Right ventricle myocardium inferior (tissue), 1 donor: ENCODE results near the gene SPDL1. TPM values are rescaled to one million over a fixed set of nuclear protein-coding genes. Genes with fewer than 3 reads are reported as not detected.

ENCODE experiments used
- ATAC-seq: fragments of 200-7000 bp; cut with Tn5 transposase; one replicate; pipeline ENCODE4 v1.9.1; 2020; ENCODE audit warnings: mild to moderate bottlenecking, moderate library complexity
- DNase-seq: peaks from one replicate; pipeline ENCODE4 v3.0.0; 2021; ENCODE audit errors: missing footprints
- intact Hi-C: fragments of 100-400 bp; cut with DNase I; formaldehyde crosslinking; loops from one replicate; pipeline ENCODE4 v1.11.0; 2022
- long read RNA-seq: library from polyadenylated mRNA; unstranded; transcript quantifications from one replicate; pipeline ENCODE4 v2.0.0, GENCODE V29; 2021
- total RNA-seq: library from RNA; stranded (reverse); fragmentation: NEBNext Ultra II Directional; extraction: Animal tissue kit (Norgen Biotek cat#: 25700); gene quantifications from one replicate; pipeline ENCODE4 v1.2.1, GENCODE V29; 2021
- donor health status: DM: no; HTN: yes; CAD: no; lungs with severe emphysema.

Gene SPDL1, protein sequence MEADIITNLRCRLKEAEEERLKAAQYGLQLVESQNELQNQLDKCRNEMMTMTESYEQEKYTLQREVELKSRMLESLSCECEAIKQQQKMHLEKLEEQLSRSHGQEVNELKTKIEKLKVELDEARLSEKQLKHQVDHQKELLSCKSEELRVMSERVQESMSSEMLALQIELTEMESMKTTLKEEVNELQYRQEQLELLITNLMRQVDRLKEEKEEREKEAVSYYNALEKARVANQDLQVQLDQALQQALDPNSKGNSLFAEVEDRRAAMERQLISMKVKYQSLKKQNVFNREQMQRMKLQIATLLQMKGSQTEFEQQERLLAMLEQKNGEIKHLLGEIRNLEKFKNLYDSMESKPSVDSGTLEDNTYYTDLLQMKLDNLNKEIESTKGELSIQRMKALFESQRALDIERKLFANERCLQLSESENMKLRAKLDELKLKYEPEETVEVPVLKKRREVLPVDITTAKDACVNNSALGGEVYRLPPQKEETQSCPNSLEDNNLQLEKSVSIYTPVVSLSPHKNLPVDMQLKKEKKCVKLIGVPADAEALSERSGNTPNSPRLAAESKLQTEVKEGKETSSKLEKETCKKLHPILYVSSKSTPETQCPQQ
- total RNA-seq = 4.6 TPM
- long read RNA-seq, partial matches to known transcripts = 0 of 2 reads
- long read RNA-seq, other reads (novel, unspliced or antisense) = 0 of 2 reads

DNA sequence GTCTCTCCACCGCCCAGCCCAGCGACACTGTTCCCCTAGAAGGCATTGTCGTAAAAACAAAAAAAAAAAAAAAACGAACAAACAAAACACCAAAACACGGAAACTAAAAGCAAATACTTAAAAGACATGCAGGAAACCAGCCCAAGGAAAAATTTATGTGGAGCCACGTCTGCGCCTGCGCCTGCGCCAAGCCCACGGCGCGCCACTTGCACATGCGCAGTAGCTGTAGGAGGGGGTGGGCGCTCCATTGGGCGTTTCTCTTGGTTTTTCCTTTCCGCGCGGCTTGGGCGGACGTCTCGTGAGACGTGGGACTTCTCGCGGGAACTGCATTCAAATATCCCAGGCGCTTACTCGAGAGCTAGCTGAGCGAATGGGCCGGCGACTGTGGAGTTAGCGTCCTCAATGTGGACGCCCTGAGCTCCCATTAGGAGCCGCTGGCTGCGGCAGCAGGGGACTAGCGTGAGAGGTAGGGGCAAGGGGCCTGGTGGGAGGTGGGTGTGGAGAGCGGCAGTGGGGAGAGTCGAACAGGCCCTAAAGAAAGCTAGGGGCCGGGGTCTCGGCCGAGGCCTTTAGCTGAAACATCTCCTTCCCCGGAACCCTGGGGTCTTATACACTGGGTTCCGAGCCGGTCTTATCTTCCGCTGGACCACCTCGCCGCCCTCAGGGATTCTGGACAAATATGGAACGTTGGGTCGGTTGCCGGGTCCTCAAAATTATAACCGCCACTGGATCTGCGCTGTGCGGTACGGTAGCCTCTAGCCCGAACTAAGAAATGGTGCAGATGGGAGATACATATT, at the start of gene SPDL1:
Gene SPDL1 (plus strand): TSS at position 350 of the 797 bp plus-strand sequence. CDS start 4,644 bp downstream, outside the sequence.
- DNase-seq = peak; percentile 96
- peak; percentile 97 for ATAC-seq
- intact Hi-C loops = loop anchor here (5.0 to 10.0 kb wide), 2 partner anchors 599 to 906 kb away; no protein-coding TSS in a partner anchor

DNA sequence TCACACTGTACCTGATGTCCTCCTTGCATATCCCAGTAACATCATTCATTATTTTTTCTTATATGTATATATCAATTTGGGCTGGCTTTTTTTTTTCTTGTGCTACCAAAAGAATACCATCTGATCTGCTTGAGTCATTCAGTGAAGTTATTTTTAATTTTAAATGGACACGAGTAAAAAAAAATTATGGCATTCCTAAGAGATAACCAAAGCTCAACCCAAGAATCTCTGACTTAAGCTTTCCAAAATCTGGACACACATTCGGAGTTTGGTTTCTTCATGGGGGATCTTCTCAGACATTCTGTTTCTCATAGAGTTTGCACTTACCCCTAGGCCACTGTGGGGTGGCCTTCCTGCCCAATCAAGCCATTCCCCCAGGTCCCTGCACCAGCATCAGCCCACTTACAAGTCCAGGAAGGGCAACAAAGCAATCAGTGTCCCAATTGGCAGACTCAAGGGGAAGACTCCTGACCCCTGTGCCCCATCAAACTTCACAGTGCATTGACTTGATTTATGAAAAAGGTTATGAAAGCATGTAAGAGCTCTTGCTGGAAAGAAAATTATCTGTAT, 49.2 kb upstream of the SPDL1 start:
- intact Hi-C loops = no loop called here
- no peak for ATAC-seq
- DNase-seq = no peak

- DNase-seq = no peak
- intact Hi-C loops = no loop called here
- no peak for ATAC-seq
Measured at GRCh38 chr5:169534939-169535338, 48.6 kb upstream of the SPDL1 start.

DNA sequence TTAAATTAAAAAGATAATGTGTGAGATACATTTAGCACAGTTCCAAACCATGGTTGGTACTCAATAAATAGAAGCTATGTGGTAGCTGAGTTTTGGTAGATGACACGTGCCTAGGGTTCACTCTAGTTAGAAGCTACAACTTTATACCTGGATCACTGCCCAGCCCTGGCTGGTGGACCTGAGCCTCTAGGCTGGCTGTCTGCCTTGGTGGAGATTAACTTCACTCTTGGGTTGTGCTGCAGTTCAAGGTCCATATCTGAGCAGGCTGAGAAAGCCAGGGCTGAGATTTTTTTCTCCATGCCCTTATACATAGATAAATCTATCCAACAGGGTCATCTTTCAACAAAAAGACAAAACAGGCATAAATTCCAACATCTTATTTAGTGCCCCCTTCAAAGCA, 44.6 kb upstream of the SPDL1 start:
- ATAC-seq = peak; percentile 85
- intact Hi-C loops = no loop called here
- DNase-seq = no peak

DNA sequence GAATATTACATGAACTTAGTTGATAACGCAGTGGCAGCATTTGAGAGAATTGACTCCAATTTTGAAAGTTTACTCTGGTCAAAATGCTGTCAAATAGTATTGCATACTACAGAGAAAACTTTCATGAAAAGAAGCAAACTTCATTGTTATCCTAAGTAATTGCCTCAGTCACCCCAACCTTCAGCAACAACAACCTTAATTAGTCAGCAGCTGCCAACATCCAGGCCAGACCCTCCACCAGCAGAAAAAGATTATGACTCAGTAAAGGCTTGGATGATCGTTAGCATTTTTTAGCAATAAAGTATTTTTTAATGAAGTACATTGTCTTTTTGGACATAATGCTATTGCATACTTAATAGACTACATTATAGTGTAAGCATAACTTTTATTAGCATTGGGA, 40.8 kb upstream of the SPDL1 start:
- no peak for DNase-seq
- intact Hi-C loops = no loop called here
- ATAC-seq = no peak

DNA sequence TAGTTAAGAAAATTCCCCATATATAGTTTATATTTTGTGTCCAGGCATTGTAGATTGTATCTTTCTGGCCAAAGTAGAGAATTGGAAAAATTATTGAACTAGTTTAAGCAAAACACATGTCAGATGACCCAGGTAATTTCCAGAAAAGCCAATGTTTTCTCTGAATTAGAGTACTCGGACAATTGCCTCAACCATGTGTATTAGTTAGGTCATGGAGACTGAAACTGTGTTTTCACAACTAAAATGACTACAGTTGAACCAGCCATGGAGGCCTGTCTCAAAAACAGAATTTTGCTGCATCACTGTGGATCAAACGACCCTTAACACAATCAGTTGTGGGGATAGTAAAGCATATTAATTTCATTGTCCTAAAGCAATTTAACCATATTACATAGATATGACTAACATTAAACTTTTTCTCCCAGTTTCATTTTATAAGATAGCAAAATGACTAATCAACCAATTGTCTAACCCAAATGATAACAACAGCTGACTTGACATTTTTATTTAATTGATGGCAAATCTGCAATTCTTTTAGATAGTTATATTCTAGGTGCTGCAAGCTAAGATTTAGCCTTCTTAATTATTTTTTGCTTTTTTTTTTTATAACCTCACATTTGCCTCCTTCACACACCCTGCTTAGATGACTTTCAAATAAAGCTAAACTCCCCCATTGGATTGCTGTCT, 39.2 kb upstream of the SPDL1 start:
- ATAC-seq (no peak), DNase-seq (no peak)
- intact Hi-C loops = no loop called here

GRCh38 chr5:169545762-169546161, 37.8 kb upstream of the SPDL1 start:
- DNase-seq (no peak), ATAC-seq (no peak)
- intact Hi-C loops = loop anchor here (5.0 kb wide), 3 partner anchors 243 to 558 kb away; partner anchors contain the start of gene SLIT3

DNA sequence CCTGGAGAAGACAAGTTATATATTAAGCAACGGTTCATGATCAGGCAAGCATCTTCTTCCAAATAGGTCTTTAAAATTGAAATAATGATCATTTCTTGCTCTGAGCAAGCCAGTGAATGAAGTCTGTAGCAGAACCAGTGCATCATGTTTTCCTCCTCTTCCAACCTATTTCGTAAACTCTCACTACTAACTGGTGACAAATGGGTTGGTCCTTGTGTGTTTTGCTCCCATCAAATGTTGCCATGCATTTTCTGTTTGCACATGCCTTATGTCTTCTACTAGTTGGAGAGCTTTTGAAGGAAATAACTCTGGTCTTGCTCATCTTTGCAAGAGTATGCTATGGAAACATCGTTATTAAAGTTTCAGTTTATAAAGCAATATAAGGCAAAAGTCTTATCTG, 37.2 kb upstream of the SPDL1 start:
- intact Hi-C loops = loop anchor here (5.0 kb wide), 3 partner anchors 244 to 559 kb away; partner anchors contain the start of gene SLIT3
- ATAC-seq (no peak), DNase-seq (no peak)

GRCh38 chr5:169547508-169547907, 36.1 kb upstream of the SPDL1 start:
- ATAC-seq = peak; percentile 65
- no peak for DNase-seq
- intact Hi-C loops = loop anchor here (5.0 kb wide), 3 partner anchors 245 to 560 kb away; partner anchors contain the start of gene SLIT3

DNA sequence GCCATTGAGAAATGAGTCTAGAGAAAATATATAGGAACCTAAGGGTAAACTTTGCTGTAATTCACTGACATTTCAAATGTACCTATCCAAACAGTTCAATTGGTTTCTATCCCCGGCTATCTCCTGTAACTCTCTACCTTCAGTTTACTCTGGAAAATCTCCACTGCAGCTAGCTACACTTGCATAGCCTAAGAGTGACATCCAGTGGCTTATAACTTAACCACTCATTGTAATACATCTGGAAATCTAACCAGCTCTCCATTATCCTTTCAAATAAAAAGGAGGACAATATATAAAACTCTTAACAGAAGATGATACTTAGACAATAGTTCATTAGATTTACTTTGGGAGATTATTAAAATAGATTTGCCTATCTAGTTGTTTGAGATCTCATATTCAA, 35.3 kb upstream of the SPDL1 start:
- ATAC-seq = peak; percentile 88
- intact Hi-C loops = loop anchor here (5.0 kb wide), 3 partner anchors 246 to 561 kb away; partner anchors contain the start of gene SLIT3

DNA sequence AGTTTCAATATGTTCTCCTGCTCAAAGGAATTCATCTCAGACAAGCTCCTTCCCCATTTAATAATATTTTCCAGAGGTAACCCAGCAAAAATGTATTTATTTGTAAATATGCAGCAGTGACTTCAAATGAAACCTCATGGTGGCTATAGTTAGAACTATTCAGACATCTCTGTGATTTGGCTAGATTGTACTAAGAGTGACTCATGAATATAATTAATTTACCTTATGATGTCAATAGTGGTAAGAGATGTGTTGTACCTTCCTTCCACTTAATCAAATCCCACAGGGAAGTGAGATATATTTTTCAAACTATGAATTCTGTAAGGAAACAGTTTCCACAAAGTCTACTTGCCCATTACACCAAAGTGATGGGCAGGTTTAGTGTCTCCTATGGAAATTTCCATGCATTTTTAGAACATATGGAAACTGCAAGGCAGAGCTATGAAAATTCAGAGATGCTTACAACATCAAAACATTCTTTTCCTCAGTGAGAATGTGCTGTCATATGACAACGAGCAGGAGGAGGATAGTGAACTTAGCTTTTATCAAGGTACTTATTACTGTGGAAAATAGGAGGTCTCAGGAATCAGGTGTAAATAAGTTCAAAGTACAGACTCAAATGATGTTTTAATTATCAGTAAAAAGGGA, 34.0 kb upstream of the SPDL1 start:
- DNase-seq = no peak
- no peak for ATAC-seq
- intact Hi-C loops = loop anchor here (5.0 kb wide), 3 partner anchors 247 to 562 kb away; partner anchors contain the start of gene SLIT3

More for the DNA sequence above, 35.3 kb upstream of the SPDL1 start:
- DNase-seq = no peak

- ATAC-seq (no peak), DNase-seq (no peak)
- intact Hi-C loops = no loop called here
Measured at GRCh38 chr5:169550227-169550626, 33.3 kb upstream of the SPDL1 start.

GRCh38 chr5:169551146-169551545, 32.4 kb upstream of the SPDL1 start:
- intact Hi-C loops = no loop called here
- no peak for DNase-seq
- no peak for ATAC-seq

DNA sequence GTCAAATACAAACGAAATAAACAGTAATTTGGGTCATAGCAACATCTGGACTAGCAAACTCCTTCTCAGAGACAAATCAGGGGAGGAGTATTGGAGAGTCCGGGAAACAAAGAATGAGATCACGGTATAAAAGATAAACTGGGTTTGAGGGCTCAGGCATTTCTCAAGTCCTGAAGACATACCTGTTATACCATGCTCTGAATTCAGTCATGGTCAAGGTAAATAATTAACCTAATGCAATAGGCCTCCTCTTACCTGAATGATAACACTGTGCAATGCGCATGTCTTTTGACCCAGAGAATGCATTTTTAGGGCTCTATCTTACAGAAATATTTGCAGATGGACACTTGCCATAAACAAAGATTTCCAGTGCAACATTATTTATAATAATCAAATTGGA, 31.9 kb upstream of the SPDL1 start:
- ATAC-seq = no peak
- intact Hi-C loops = no loop called here
- no peak for DNase-seq

- no peak for ATAC-seq
- intact Hi-C loops = no loop called here
Measured at GRCh38 chr5:169554251-169554650, 29.3 kb upstream of the SPDL1 start.

DNA sequence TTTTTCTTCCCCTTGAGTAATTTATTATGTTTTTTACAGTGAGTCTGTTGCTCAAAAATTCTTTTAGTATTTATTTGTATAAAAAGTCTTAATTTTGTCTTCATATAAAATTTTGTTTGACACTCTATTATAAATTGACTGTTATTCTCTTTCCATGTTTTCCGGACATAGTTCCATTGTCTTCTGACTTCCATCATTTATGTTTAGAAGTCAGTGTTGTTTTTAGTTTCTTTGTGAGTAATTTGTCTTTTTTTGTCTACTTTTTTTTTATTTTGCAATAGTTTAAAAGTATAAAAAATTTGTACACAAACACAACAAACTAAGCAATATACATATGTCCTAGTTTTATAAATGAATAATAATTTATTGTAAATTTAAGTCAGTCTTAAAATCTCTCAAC, 25.7 kb upstream of the SPDL1 start:
- no peak for DNase-seq
- intact Hi-C loops = no loop called here

More at GRCh38 chr5:169554251-169554650, 29.3 kb upstream of the SPDL1 start:
- DNase-seq = no peak

GRCh38 chr5:169561893-169562292, 21.7 kb upstream of the SPDL1 start:
- DNase-seq (no peak), ATAC-seq (peak; percentile 46)
- intact Hi-C loops = no loop called here

More for the DNA sequence above, 25.7 kb upstream of the SPDL1 start:
- ATAC-seq = no peak

DNA sequence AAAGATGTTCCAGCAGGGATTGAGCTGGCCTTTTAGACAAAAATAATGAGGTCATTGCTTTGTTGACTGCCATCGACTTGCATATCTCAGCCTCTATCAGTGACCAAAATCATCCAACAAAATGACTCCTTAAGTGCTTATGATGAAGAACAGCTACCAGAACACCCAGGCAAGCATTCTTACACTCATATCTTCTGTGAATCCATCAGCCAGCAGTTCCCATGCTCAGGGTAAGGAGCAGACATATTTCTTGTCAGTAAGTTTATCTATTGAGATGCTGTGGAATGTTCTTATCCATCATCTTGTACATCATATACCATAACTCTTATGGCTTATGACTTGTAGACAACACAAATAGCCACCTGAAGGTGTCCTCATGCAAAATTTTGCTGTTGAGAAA, 20.2 kb upstream of the SPDL1 start:
- intact Hi-C loops = no loop called here
- ATAC-seq (no peak), DNase-seq (no peak)
